Activated CD4-positive, alpha-beta T cell treated with anti-CD3 and anti-CD28 coated beads, Interleukin-2, amount 50 U/mL, for 24 hours (primary cell): Measurements from ENCODE around the gene NNT.
"Not testable (repeated sequence)": the region's sequence is repeated elsewhere in the genome, so short reads cannot be mapped to it uniquely, and the experiment has no call there.

Source experiments
- DNase-seq, 2 donors: peaks; one replicate each; pipeline ENCODE4 v3.0.0-alpha.2; 2020; ENCODE audit warnings: low read depth in 1 of 2, low spot score in 1 of 2

Gene NNT

GRCh38 chr5:43663916-43664315 lies 60.9 kb downstream of the NNT start:
- no peak for DNase-seq

- no peak for DNase-seq
Observed at GRCh38 chr5:43664501-43665040, 61.6 kb downstream of the NNT start.

GRCh38 chr5:43665749-43666148 lies 62.8 kb downstream of the NNT start:
- not testable (repeated sequence) for DNase-seq

- DNase-seq, result not testable (repeated sequence)
Observed at GRCh38 chr5:43666728-43667127, 63.7 kb downstream of the NNT start.

GRCh38 chr5:43667379-43667778 lies 64.4 kb downstream of the NNT start:
- DNase-seq, result not testable (repeated sequence)

GRCh38 chr5:43674536-43674935 lies 71.6 kb downstream of the NNT start:
- no peak for DNase-seq

- no peak for DNase-seq
Observed at GRCh38 chr5:43675357-43675756, 72.4 kb downstream of the NNT start.

- DNase-seq, result no peak
Observed at GRCh38 chr5:43676083-43676840, 73.3 kb downstream of the NNT start.

GRCh38 chr5:43677253-43677652 lies 74.3 kb downstream of the NNT start:
- no peak for DNase-seq

GRCh38 chr5:43679214-43679613 lies 76.2 kb downstream of the NNT start:
- DNase-seq, result no peak

- DNase-seq, result no peak
Observed at GRCh38 chr5:43680286-43680685, 77.3 kb downstream of the NNT start.

- no peak for DNase-seq
Observed at GRCh38 chr5:43683884-43684471, 81.0 kb downstream of the NNT start.

GRCh38 chr5:43685252-43685950 lies 82.4 kb downstream of the NNT start:
- DNase-seq, result no peak

GRCh38 chr5:43687275-43687674 lies 84.3 kb downstream of the NNT start:
- DNase-seq, result no peak

- no peak for DNase-seq
Observed at GRCh38 chr5:43691275-43691674, 88.3 kb downstream of the NNT start.

GRCh38 chr5:43691893-43692292 lies 88.9 kb downstream of the NNT start:
- DNase-seq, result no peak

- DNase-seq, result no peak
Observed at GRCh38 chr5:43693411-43693810, 90.4 kb downstream of the NNT start.

GRCh38 chr5:43694027-43694426 lies 91.0 kb downstream of the NNT start:
- no peak for DNase-seq

GRCh38 chr5:43696444-43696843 lies 93.5 kb downstream of the NNT start:
- not testable (repeated sequence) for DNase-seq

- DNase-seq, result no peak
Observed at GRCh38 chr5:43699910-43700309, 96.9 kb downstream of the NNT start.

GRCh38 chr5:43700601-43701000 lies 97.6 kb downstream of the NNT start:
- no peak for DNase-seq

GRCh38 chr5:43701227-43701626 lies 98.2 kb downstream of the NNT start:
- DNase-seq, result no peak
